Central memory CD8-positive, alpha-beta T cell (primary cell): ENCODE results near the gene CORIN.

Experiments used
- ATAC-seq: fragments of 150-1000 bp; cut with Tn5 transposase; replicated peaks from 2 replicates; pipeline ENCODE4 v1.10.0; 2022; ENCODE audit warnings: mild to moderate bottlenecking, moderate FRiP score, moderate number of reproducible peaks; ENCODE audit not compliant: poor library complexity, severe bottlenecking; ENCODE audit errors: extremely low read depth
- DNase-seq, 2 donors: peaks; one replicate each; pipeline ENCODE4 v3.0.0; 2021; ENCODE audit warnings: low spot score in 2 of 2
- H3K27ac Mint-ChIP-seq: one replicate; pipeline ENCODE4 v1.8.0; 2022; ENCODE audit warnings: low read depth, mild to moderate bottlenecking, moderate library complexity, mixed read lengths
- H3K27me3 Mint-ChIP-seq: one replicate; pipeline ENCODE4 v1.8.0; 2022; ENCODE audit warnings: mixed read lengths
- H3K36me3 Mint-ChIP-seq: one replicate; pipeline ENCODE4 v1.8.0; 2022; ENCODE audit warnings: mild to moderate bottlenecking, moderate library complexity, mixed read lengths; ENCODE audit not compliant: insufficient read depth
- H3K4me1 Mint-ChIP-seq: one replicate; pipeline ENCODE4 v1.8.0; 2022; ENCODE audit warnings: mixed read lengths
- H3K4me3 Mint-ChIP-seq: one replicate; pipeline ENCODE4 v1.8.0; 2022; ENCODE audit warnings: mild to moderate bottlenecking, moderate library complexity, mixed read lengths
- H3K9me3 Mint-ChIP-seq: one replicate; pipeline ENCODE4 v1.8.0; 2022; ENCODE audit warnings: mixed read lengths

CORIN gene

GRCh38 chr4:47631161-47631560 lies 206.7 kb downstream of the CORIN start:
- Mint-ChIP-seq H3K4me1 (no peaks in the 10 kb centered on the region), H3K36me3 (no peaks in the 10 kb centered on the region), H3K27me3 (peaks cover 20% of the 10 kb centered on the region), H3K4me3 (no peak overlapping the region), H3K9me3 (no peaks in the 10 kb centered on the region), H3K27ac (no peak overlapping the region)
- no peak for ATAC-seq
- no peak for DNase-seq

- H3K27ac Mint-ChIP-seq, result no peak overlapping the region
- no peak overlapping the region for H3K4me3 Mint-ChIP-seq
- no peaks in the 10 kb centered on the region for H3K27me3 Mint-ChIP-seq
- no peak for ATAC-seq
- no peaks in the 10 kb centered on the region for H3K36me3 Mint-ChIP-seq
- no peaks in the 10 kb centered on the region for H3K9me3 Mint-ChIP-seq
- H3K4me1 Mint-ChIP-seq, result no peaks in the 10 kb centered on the region
- DNase-seq, result no peak
Measured at GRCh38 chr4:47624031-47624441, 213.8 kb downstream of the CORIN start.

GRCh38 chr4:47621181-47621580 lies 216.7 kb downstream of the CORIN start:
- H3K4me3 Mint-ChIP-seq, result no peak overlapping the region
- no peaks in the 10 kb centered on the region for H3K27me3 Mint-ChIP-seq
- no peaks in the 10 kb centered on the region for H3K9me3 Mint-ChIP-seq
- no peaks in the 10 kb centered on the region for H3K36me3 Mint-ChIP-seq
- no peak overlapping the region for H3K27ac Mint-ChIP-seq
- H3K4me1 Mint-ChIP-seq, result no peaks in the 10 kb centered on the region
- no peak for ATAC-seq
- DNase-seq, result no peak

GRCh38 chr4:47619691-47620090 lies 218.2 kb downstream of the CORIN start:
- no peak overlapping the region for H3K27ac Mint-ChIP-seq
- H3K9me3 Mint-ChIP-seq, result no peaks in the 10 kb centered on the region
- no peaks in the 10 kb centered on the region for H3K27me3 Mint-ChIP-seq
- H3K4me3 Mint-ChIP-seq, result no peak overlapping the region
- no peak for DNase-seq
- no peaks in the 10 kb centered on the region for H3K36me3 Mint-ChIP-seq
- H3K4me1 Mint-ChIP-seq, result no peaks in the 10 kb centered on the region
- ATAC-seq, result no peak

GRCh38 chr4:47617607-47618006 lies 220.3 kb downstream of the CORIN start:
- no peak overlapping the region for H3K27ac Mint-ChIP-seq
- H3K36me3 Mint-ChIP-seq, result no peaks in the 10 kb centered on the region
- peaks cover 6% of the 10 kb centered on the region for H3K27me3 Mint-ChIP-seq
- H3K4me3 Mint-ChIP-seq, result no peak overlapping the region
- no peak for DNase-seq
- no peaks in the 10 kb centered on the region for H3K4me1 Mint-ChIP-seq
- ATAC-seq, result no peak
- no peaks in the 10 kb centered on the region for H3K9me3 Mint-ChIP-seq

GRCh38 chr4:47615385-47615784 lies 222.5 kb downstream of the CORIN start:
- Mint-ChIP-seq H3K4me3 (no peak overlapping the region), H3K27me3 (peaks cover 10% of the 10 kb centered on the region), H3K36me3 (no peaks in the 10 kb centered on the region), H3K9me3 (no peaks in the 10 kb centered on the region), H3K4me1 (no peaks in the 10 kb centered on the region), H3K27ac (no peak overlapping the region)
- ATAC-seq, result no peak
- DNase-seq, result no peak

- Mint-ChIP-seq H3K27me3 (peaks cover 10% of the 10 kb centered on the region), H3K9me3 (no peaks in the 10 kb centered on the region), H3K36me3 (no peaks in the 10 kb centered on the region), H3K4me3 (no peak overlapping the region), H3K27ac (no peak overlapping the region), H3K4me1 (no peaks in the 10 kb centered on the region)
- ATAC-seq (no peak), DNase-seq (no peak)
Measured at GRCh38 chr4:47612116-47613023, 225.5 kb downstream of the CORIN start.

- Mint-ChIP-seq H3K9me3 (no peaks in the 10 kb centered on the region), H3K36me3 (no peaks in the 10 kb centered on the region), H3K4me1 (no peaks in the 10 kb centered on the region), H3K27ac (no peak overlapping the region), H3K27me3 (no peaks in the 10 kb centered on the region), H3K4me3 (no peak overlapping the region)
- ATAC-seq (no peak), DNase-seq (no peak)
Measured at GRCh38 chr4:47606482-47606881, 231.4 kb downstream of the CORIN start.

- Mint-ChIP-seq H3K27me3 (no peaks in the 10 kb centered on the region), H3K36me3 (no peaks in the 10 kb centered on the region), H3K4me3 (no peak overlapping the region), H3K9me3 (no peaks in the 10 kb centered on the region), H3K4me1 (no peaks in the 10 kb centered on the region), H3K27ac (no peak overlapping the region)
- ATAC-seq (no peak), DNase-seq (no peak)
Measured at GRCh38 chr4:47598896-47599295, 239.0 kb downstream of the CORIN start.

- H3K27me3 Mint-ChIP-seq, result no peaks in the 10 kb centered on the region
- H3K27ac Mint-ChIP-seq, result no peak overlapping the region
Measured at GRCh38 chr4:47598320-47598719, 239.5 kb downstream of the CORIN start.

GRCh38 chr4:47597696-47598095 lies 240.2 kb downstream of the CORIN start:
- ATAC-seq, result no peak

More at GRCh38 chr4:47598320-47598719, 239.5 kb downstream of the CORIN start:
- Mint-ChIP-seq H3K9me3 (no peaks in the 10 kb centered on the region), H3K4me3 (no peak overlapping the region), H3K36me3 (peaks cover 2% of the 10 kb centered on the region), H3K4me1 (no peaks in the 10 kb centered on the region)
- no peak for ATAC-seq
- DNase-seq, result no peak

GRCh38 chr4:47590325-47590724 lies 247.5 kb downstream of the CORIN start:
- Mint-ChIP-seq H3K27me3 (no peaks in the 10 kb centered on the region), H3K4me3 (no peak overlapping the region), H3K9me3 (no peaks in the 10 kb centered on the region), H3K36me3 (peaks cover 15% of the 10 kb centered on the region), H3K4me1 (no peaks in the 10 kb centered on the region), H3K27ac (no peak overlapping the region)
- ATAC-seq (no peak), DNase-seq (no peak)

More at GRCh38 chr4:47597696-47598095, 240.2 kb downstream of the CORIN start:
- H3K4me3 Mint-ChIP-seq, result no peak overlapping the region
- H3K27me3 Mint-ChIP-seq, result no peaks in the 10 kb centered on the region
- H3K27ac Mint-ChIP-seq, result no peak overlapping the region
- H3K4me1 Mint-ChIP-seq, result no peaks in the 10 kb centered on the region
- no peaks in the 10 kb centered on the region for H3K9me3 Mint-ChIP-seq
- peaks cover 2% of the 10 kb centered on the region for H3K36me3 Mint-ChIP-seq
- no peak for DNase-seq

GRCh38 chr4:47579235-47579634 lies 258.6 kb downstream of the CORIN start:
- H3K9me3 Mint-ChIP-seq, result no peaks in the 10 kb centered on the region
- H3K36me3 Mint-ChIP-seq, result peaks cover 6% of the 10 kb centered on the region
- DNase-seq, result no peak
- no peak overlapping the region for H3K4me3 Mint-ChIP-seq
- H3K27ac Mint-ChIP-seq, result no peak overlapping the region
- no peaks in the 10 kb centered on the region for H3K27me3 Mint-ChIP-seq
- H3K4me1 Mint-ChIP-seq, result no peaks in the 10 kb centered on the region
- no peak for ATAC-seq
